IMR-90 (cell line): ENCODE results near the gene CADM1. TPM values are rescaled to one million over a fixed set of nuclear protein-coding genes. Genes with fewer than 3 reads are reported as not detected.

Experiments used
- ATAC-seq: fragments of 200-7000 bp; cut with Tn5 transposase; 2 replicates; pipeline ENCODE4 v1.9.1; 2020; ENCODE audit warnings: low read depth, mild to moderate bottlenecking, moderate library complexity
- BruUV-seq: library from RNA; stranded (reverse); fragments of 400-500 nt; replicated peaks from 2 replicates; lab custom pipeline; 2021; lab: Mats Ljungman, UMichigan
- CTCF ChIA-PET: fragments of 300-600 bp; formaldehyde crosslinking; extraction: SDS; loops from one replicate; lab custom pipeline; 2021; ENCODE audit warnings: antibody characterized with exemption; lab: Yijun Ruan, JAX
- POLR2A ChIA-PET: fragments of 300-600 bp; sonication (Branson Sonifier 250); formaldehyde crosslinking; loops from one replicate; lab custom pipeline; 2022; ENCODE audit warnings: antibody characterized with exemption; ENCODE audit not compliant: unreplicated experiment; lab: Charles Lee
- DNase-seq: peaks from one replicate; pipeline ENCODE4 v3.0.0; 2013
- H2AFZ ChIP-seq: replicated peaks from 2 replicates; pipeline ENCODE3; 2013; ENCODE audit warnings: low read length, mild to moderate bottlenecking; ENCODE audit not compliant: poor library complexity
- H2AK5ac ChIP-seq: 2 replicates; pipeline ENCODE4 v1.6.1; 2013; ENCODE audit warnings: low read depth, low read length, inconsistent platforms
- H2AK9ac ChIP-seq: replicated peaks from 2 replicates; pipeline ENCODE3; 2013; ENCODE audit warnings: mild to moderate bottlenecking, low read depth, low read length, moderate library complexity; ENCODE audit not compliant: poor library complexity
- H2BK120ac ChIP-seq: 2 replicates; pipeline ENCODE4 v1.6.1; 2013; ENCODE audit warnings: low read depth, low read length, inconsistent platforms
- H2BK15ac ChIP-seq: 3 replicates; pipeline ENCODE4 v1.6.1; 2013; ENCODE audit warnings: low read depth, low read length, inconsistent platforms
- H2BK20ac ChIP-seq: 2 replicates; pipeline ENCODE4 v1.6.1; 2013; ENCODE audit warnings: low read depth, mild to moderate bottlenecking, inconsistent platforms, low read length, moderate library complexity
- H2BK5ac ChIP-seq: 2 replicates; pipeline ENCODE4 v1.6.1; 2013; ENCODE audit warnings: mild to moderate bottlenecking, low read depth, low read length, inconsistent platforms; ENCODE audit not compliant: poor library complexity, severe bottlenecking
- H3K14ac ChIP-seq: replicated peaks from 2 replicates; pipeline ENCODE4 v1.6.1; 2013; ENCODE audit warnings: low read depth, low read length, inconsistent platforms
- H3K18ac ChIP-seq: 2 replicates; pipeline ENCODE4 v1.6.1; 2013; ENCODE audit warnings: low read depth, low read length, control low read depth
- H3K23ac ChIP-seq: 2 replicates; pipeline ENCODE4 v1.6.1; 2013; ENCODE audit warnings: low read depth, low read length, inconsistent platforms
- H3K27ac ChIP-seq: 2 replicates; pipeline ENCODE4 v1.5.1; 2013; ENCODE audit warnings: mild to moderate bottlenecking, control low read depth, low read length; ENCODE audit not compliant: insufficient read depth
- H3K27me3 ChIP-seq: 2 replicates; pipeline ENCODE4 v1.6.1; 2013; ENCODE audit warnings: low read length; ENCODE audit not compliant: control insufficient read depth, insufficient read depth
- H3K36me3 ChIP-seq: 2 replicates; pipeline ENCODE4 v1.6.1; 2013; ENCODE audit warnings: low read length, mixed read lengths; ENCODE audit not compliant: control insufficient read depth, insufficient read depth
- H3K4ac ChIP-seq: 2 replicates; pipeline ENCODE4 v1.6.1; 2013; ENCODE audit warnings: low read depth, low read length, inconsistent platforms
- H3K4me1 ChIP-seq: 2 replicates; pipeline ENCODE4 v1.6.1; 2013; ENCODE audit warnings: low read length, mixed read lengths; ENCODE audit not compliant: control insufficient read depth, insufficient read depth
- H3K4me2 ChIP-seq: 2 replicates; pipeline ENCODE4 v1.6.1; 2013; ENCODE audit warnings: low read depth, mild to moderate bottlenecking, control low read depth, low read length, moderate library complexity
- H3K4me3 ChIP-seq: 2 replicates; pipeline ENCODE4 v1.5.1; 2013; ENCODE audit warnings: low read depth, mild to moderate bottlenecking, control low read depth, low read length, moderate library complexity; ENCODE audit not compliant: insufficient read depth
- H3K56ac ChIP-seq: 2 replicates; pipeline ENCODE4 v1.6.1; 2013; ENCODE audit warnings: low read length, inconsistent platforms; ENCODE audit not compliant: insufficient read depth; ENCODE audit errors: extremely low read depth
- H3K79me1 ChIP-seq, 2 experiments: 2 replicates each; pipeline ENCODE4 v1.6.1; 2013; ENCODE audit warnings: low read length in 2 of 2, inconsistent platforms in 1 of 2, low read depth in 1 of 2
- H3K9ac ChIP-seq: 2 replicates; pipeline ENCODE4 v1.6.1; 2013; ENCODE audit warnings: low read depth, low read length, control low read depth
- H3K9me1 ChIP-seq: 2 replicates; pipeline ENCODE4 v1.6.1; 2013; ENCODE audit warnings: low read length, inconsistent platforms; ENCODE audit not compliant: insufficient read depth
- H3K9me3 ChIP-seq: 2 replicates; pipeline ENCODE4 v1.6.1; 2013; ENCODE audit warnings: low read length; ENCODE audit not compliant: control insufficient read depth, insufficient read depth
- H4K20me1 ChIP-seq: 2 replicates; pipeline ENCODE4 v1.6.1; 2013; ENCODE audit warnings: low read length, inconsistent platforms; ENCODE audit not compliant: insufficient read depth
- H4K5ac ChIP-seq: 2 replicates; pipeline ENCODE4 v1.6.1; 2013; ENCODE audit warnings: mild to moderate bottlenecking, low read depth, low read length, control low read depth
- H4K8ac ChIP-seq, 2 experiments: 2 replicates each; pipeline ENCODE4 v1.6.1; 2013; ENCODE audit warnings: low read depth in 2 of 2, low read length in 2 of 2, control low read depth in 1 of 2, inconsistent platforms in 1 of 2
- H4K91ac ChIP-seq: 2 replicates; pipeline ENCODE4 v1.6.1; 2013; ENCODE audit warnings: low read depth, low read length, inconsistent platforms; ENCODE audit not compliant: insufficient read depth
- CEBPB ChIP-seq: IDR thresholded peaks from 2 replicates; pipeline ENCODE4 v1.6.1; 2012; ENCODE audit warnings: low read depth, low read length, improper control_type of control experiment
- NFE2L2 ChIP-seq: fragments of 150-350 bp; IDR thresholded peaks from 2 replicates; pipeline ENCODE4 v1.6.1; 2016; ENCODE audit warnings: low read depth, mild to moderate bottlenecking, low read length
- POLR2A ChIP-seq: IDR thresholded peaks from 2 replicates; pipeline ENCODE4 v1.6.1; 2012; ENCODE audit warnings: mild to moderate bottlenecking, low read depth, low read length
- RAD21 ChIP-seq: IDR thresholded peaks from 2 replicates; pipeline ENCODE4 v1.6.1; 2012; ENCODE audit warnings: low read length, improper control_type of control experiment
- SMC3 ChIP-seq: fragments of 150-350 bp; IDR thresholded peaks from 2 replicates; pipeline ENCODE4 v1.6.1; 2016; ENCODE audit warnings: low read depth, mild to moderate bottlenecking, antibody characterized with exemption, low read length, moderate library complexity
- USF2 ChIP-seq: fragments of 150-350 bp; IDR thresholded peaks from 2 replicates; pipeline ENCODE4 v1.6.1; 2017; ENCODE audit warnings: mild to moderate bottlenecking, antibody characterized with exemption, low read length, low read depth
- dilution Hi-C: fragments of 300-500 bp; cut with HindIII; formaldehyde crosslinking; loops from one replicate; pipeline ENCODE4 v1.14.3; 2018; ENCODE audit warnings: low sequenced_read_pairs; ENCODE audit not compliant: unreplicated experiment
- in situ Hi-C: fragments of 300-500 bp; cut with MboI; formaldehyde crosslinking; loops from 3 replicates; pipeline ENCODE4 v1.14.3; 2019; ENCODE audit warnings: low sequenced_read_pairs, inconsistent platforms, mixed read lengths
- intact Hi-C: fragments of 100-400 bp; cut with micrococcal nuclease; formaldehyde crosslinking; loops from 2 replicates; pipeline ENCODE4 v1.10.0; 2022
- polyA plus RNA-seq, 3 experiments: library from polyadenylated mRNA; depleted of rRNA; stranded (reverse); fragments of >200 nt; gene quantifications; 2 replicates each; pipeline ENCODE4 v1.2.3, GENCODE V29; 2012; ENCODE audit warnings: low replicate concordance in 1 of 3
- total RNA-seq: library from RNA; depleted of rRNA; stranded (reverse); fragments of >200 nt; gene quantifications from 2 replicates; pipeline ENCODE4 v1.2.3, GENCODE V29; 2012

CADM1 gene
- total and polyA plus RNA-seq, 2 of the 4 experiments (the other 2 are of a cell fraction) = 28.8 to 77.1 TPM

- intact Hi-C loops = no loop called here
- dilution Hi-C loops = no loop called here
- Histone ChIP-seq H2BK5ac (peak overlapping the region; percentile 67), H2BK20ac (peak overlapping the region; percentile 67; the same call in 1 of the 2 replicates), H2AK9ac (no peak overlapping the region), H3K27ac (no peak overlapping the region; the same call in 1 of the 2 replicates), H4K8ac (peak overlapping the region; percentile 47 to 73), H3K23ac (0 out of 2 replicates have a peak overlapping the region, but pooled peaks have one; percentile 35), H3K18ac (peak overlapping the region; percentile 93), H3K4me3 (no peak overlapping the region), H3K4me2 (no peak overlapping the region), H3K4ac (peak overlapping the region; percentile 69; the same call in 1 of the 2 replicates), H4K20me1 (no peaks in the 10 kb centered on the region), H3K56ac (no peak overlapping the region), H3K14ac (peak overlapping the region; percentile 79), H3K27me3 (no peaks in the 10 kb centered on the region), H3K9ac (no peak overlapping the region), H3K9me3 (no peaks in the 10 kb centered on the region), H4K91ac (peak overlapping the region; percentile 61; the same call in 1 of the 2 replicates), H2AFZ (no peak overlapping the region), H3K4me1 (peaks cover 7% of the 10 kb centered on the region), H2BK15ac (peak overlapping the region; percentile 83; the same call in 2 of the 3 replicates), H3K9me1 (no peaks in the 10 kb centered on the region), H2BK120ac (peak overlapping the region; percentile 69; the same call in 1 of the 2 replicates), H2AK5ac (no peak overlapping the region), H3K79me1 (peaks cover 0 to 12% of the 10 kb centered on the region in 2 experiments; a peak in 2 of 4 replicates), H3K36me3 (no peaks in the 10 kb centered on the region), H4K5ac (peak overlapping the region; percentile 96)
- POLR2A ChIA-PET = no interaction called here
- BruUV-seq = no TSS peak
- peak; percentile 35; the same call in 1 of the 2 replicates for ATAC-seq
- TF ChIP-seq RAD21 (no peak), CEBPB (peak; percentile 87), SMC3 (no peak), USF2 (no peak), NFE2L2 (no peak), POLR2A (no peak)
- in situ Hi-C loops = no loop called here
- CTCF ChIA-PET = no interaction called here
- peak; percentile 60 for DNase-seq
Observed at GRCh38 chr11:115456019-115456418, 48.2 kb downstream of the CADM1 start.
